Breast epithelium (tissue), 4 donors: ENCODE results near the gene GANAB. TPM values are rescaled to one million over a fixed set of nuclear protein-coding genes. Genes with fewer than 3 reads are reported as not detected.

Source experiments
- DNase-seq, 2 donors: peaks; one replicate each; pipeline ENCODE4 v3.0.0-alpha.2; 2019; ENCODE audit warnings: low spot score in 2 of 2
- H3K27ac ChIP-seq, 2 donors: fragments of 200-600 bp; sonication (generic) in 1 of 2; one replicate each; pipeline ENCODE4 v1.5.1; 2016 to 2019; ENCODE audit warnings: mild to moderate bottlenecking in 1 of 2
- H3K27me3 ChIP-seq, 2 donors: fragments of 200-600 bp; sonication (generic) in 1 of 2; one replicate each; pipeline versions ENCODE4 v1.5.1 to v1.6.0; 2017 to 2019; ENCODE audit warnings: control low read depth in 1 of 2, mild to moderate bottlenecking in 1 of 2
- H3K36me3 ChIP-seq: fragments of 200-600 bp; one replicate; pipeline ENCODE4 v1.5.1; 2019
- H3K4me1 ChIP-seq, 2 donors: fragments of 200-600 bp; sonication (generic); one replicate each; pipeline ENCODE4 v1.5.1; 2016 to 2019; ENCODE audit warnings: control low read depth in 1 of 2
- H3K4me3 ChIP-seq, 3 donors: fragments of 200-600 bp; sonication (generic); 1 replicate in 2 of 3; 2 replicates in 1 of 3; pipeline ENCODE4 v1.5.1; 2016 to 2019; ENCODE audit warnings: mild to moderate bottlenecking in 3 of 3, moderate library complexity in 2 of 3
- H3K9me3 ChIP-seq, 2 donors: fragments of 200-600 bp; sonication (generic) in 1 of 2; one replicate each; pipeline ENCODE4 v1.5.1; 2016 to 2019; ENCODE audit warnings: control low read depth in 1 of 2
- POLR2A ChIP-seq: fragments of 450-650 bp; IDR thresholded peaks from one replicate; pipeline ENCODE4 v1.6.1; 2016; ENCODE audit warnings: antibody characterized with exemption, mild to moderate bottlenecking, moderate library complexity
- POLR2AphosphoS5 ChIP-seq, 3 donors: sonication (generic); formaldehyde crosslinking; IDR thresholded peaks; one replicate each; pipeline ENCODE4 v1.6.1; 2017; ENCODE audit warnings: antibody characterized with exemption in 3 of 3
- intact Hi-C: fragments of 100-400 bp; cut with DNase I; formaldehyde crosslinking; loops from one replicate; pipeline ENCODE4 v1.15.1; 2023; ENCODE audit warnings: low total_unique reads
- total RNA-seq, 3 donors: library from RNA; depleted of rRNA; stranded (reverse); fragments of >200 nt; gene quantifications; one replicate each; pipeline ENCODE4 v1.1.0, GENCODE V29; 2016
- TF ChIP-seq, protein P1 (sequence below), 3 donors: fragments of 450-650 bp; IDR thresholded peaks; one replicate each; pipeline ENCODE4 v1.5.1; 2016 to 2017; ENCODE audit warnings: antibody characterized with exemption in 3 of 3, mild to moderate bottlenecking in 3 of 3, moderate library complexity in 3 of 3

The GANAB gene
- total RNA-seq, 3 donors from 2014 or later, result 114 to 116 (median 116) TPM

DNA sequence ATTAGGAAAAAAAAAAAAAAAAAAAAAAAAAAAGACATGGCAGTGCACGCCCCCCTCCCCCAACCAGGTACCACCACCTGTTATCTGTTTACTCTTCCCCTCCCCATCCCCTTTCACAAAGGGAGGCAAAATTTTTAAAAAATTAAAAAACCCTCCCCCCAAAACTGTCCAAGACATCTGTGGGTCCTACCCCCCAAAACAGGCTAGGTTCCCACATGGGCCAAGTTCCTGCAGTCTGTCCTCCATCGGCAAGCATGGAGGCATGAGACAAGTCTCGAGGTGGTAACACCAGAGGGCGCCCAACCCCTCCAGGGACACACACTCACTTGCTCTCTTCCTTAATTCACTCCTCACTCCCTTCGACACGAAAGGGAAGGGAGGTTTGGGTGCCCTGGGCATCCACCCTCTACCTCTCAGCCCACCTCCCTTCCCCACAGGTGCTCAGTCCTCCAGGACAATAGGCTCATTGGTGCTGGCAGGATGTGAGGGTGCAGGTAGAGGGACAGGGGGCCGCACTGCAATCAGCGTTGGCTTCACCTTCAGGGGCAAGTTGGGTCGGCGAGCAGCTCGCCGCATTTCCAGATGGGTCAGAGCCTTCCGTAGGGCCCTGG is 52.9 kb downstream of the GANAB start:
- Histone ChIP-seq H3K27ac (peak overlapping the region in 1 of 2 donors; percentile 48), H3K9me3 (no peaks in the 10 kb centered on the region), H3K4me1 (peaks cover 0 to 20% of the 10 kb centered on the region in 2 donors), H3K36me3 (peaks cover 15% of the 10 kb centered on the region), H3K4me3 (no peak overlapping the region), H3K27me3 (no peaks in the 10 kb centered on the region)
- DNase-seq, result peak in 1 of 2 donors; percentile 73
- TF ChIP-seq POLR2A (no peak), POLR2AphosphoS5 (IDR thresholded peaks at IDR 0.05) (peak in 2 of 3 donors; percentile 20 to 32)
- TF ChIP-seq, protein P1, sequence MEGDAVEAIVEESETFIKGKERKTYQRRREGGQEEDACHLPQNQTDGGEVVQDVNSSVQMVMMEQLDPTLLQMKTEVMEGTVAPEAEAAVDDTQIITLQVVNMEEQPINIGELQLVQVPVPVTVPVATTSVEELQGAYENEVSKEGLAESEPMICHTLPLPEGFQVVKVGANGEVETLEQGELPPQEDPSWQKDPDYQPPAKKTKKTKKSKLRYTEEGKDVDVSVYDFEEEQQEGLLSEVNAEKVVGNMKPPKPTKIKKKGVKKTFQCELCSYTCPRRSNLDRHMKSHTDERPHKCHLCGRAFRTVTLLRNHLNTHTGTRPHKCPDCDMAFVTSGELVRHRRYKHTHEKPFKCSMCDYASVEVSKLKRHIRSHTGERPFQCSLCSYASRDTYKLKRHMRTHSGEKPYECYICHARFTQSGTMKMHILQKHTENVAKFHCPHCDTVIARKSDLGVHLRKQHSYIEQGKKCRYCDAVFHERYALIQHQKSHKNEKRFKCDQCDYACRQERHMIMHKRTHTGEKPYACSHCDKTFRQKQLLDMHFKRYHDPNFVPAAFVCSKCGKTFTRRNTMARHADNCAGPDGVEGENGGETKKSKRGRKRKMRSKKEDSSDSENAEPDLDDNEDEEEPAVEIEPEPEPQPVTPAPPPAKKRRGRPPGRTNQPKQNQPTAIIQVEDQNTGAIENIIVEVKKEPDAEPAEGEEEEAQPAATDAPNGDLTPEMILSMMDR (IDR thresholded peaks at IDR 0.05), result peak in 2 of 3 donors; percentile 26 to 41
- intact Hi-C loops, result no loop called here

- H3K4me1 ChIP-seq, result peaks cover 0 to 20% of the 10 kb centered on the region in 2 donors
- H3K36me3 ChIP-seq, result peaks cover 15% of the 10 kb centered on the region
- peak overlapping the region; percentile 97 to 98 for H3K27ac ChIP-seq
- TF ChIP-seq POLR2A, result no peak
- no peak for TF ChIP-seq POLR2AphosphoS5 (IDR thresholded peaks at IDR 0.05)
- TF ChIP-seq, protein P1 (IDR thresholded peaks at IDR 0.05), result no peak
- H3K27me3 ChIP-seq, result no peaks in the 10 kb centered on the region
- H3K9me3 ChIP-seq, result no peaks in the 10 kb centered on the region
- intact Hi-C loops, result no loop called here
- H3K4me3 ChIP-seq, result no peak overlapping the region
- DNase-seq, result no peak
These were observed 53.4 kb downstream of the GANAB start for GRCh38 chr11:62592989-62593421.

- H3K27me3 ChIP-seq, result no peaks in the 10 kb centered on the region
- H3K27ac ChIP-seq, result peak overlapping the region; percentile 97 to 98
- peak overlapping the region; percentile 78 to 86 (median 80) for H3K4me3 ChIP-seq
- TF ChIP-seq POLR2AphosphoS5 (IDR thresholded peaks at IDR 0.05) (no peak), POLR2A (no peak)
- TF ChIP-seq, protein P1 (IDR thresholded peaks at IDR 0.05), result no peak
- no peak for DNase-seq
- peaks cover 0 to 20% of the 10 kb centered on the region in 2 donors for H3K4me1 ChIP-seq
- H3K36me3 ChIP-seq, result peaks cover 9% of the 10 kb centered on the region
- intact Hi-C loops, result no loop called here
- H3K9me3 ChIP-seq, result no peaks in the 10 kb centered on the region
These were observed 54.1 kb downstream of the GANAB start for GRCh38 chr11:62592146-62592815.

DNA sequence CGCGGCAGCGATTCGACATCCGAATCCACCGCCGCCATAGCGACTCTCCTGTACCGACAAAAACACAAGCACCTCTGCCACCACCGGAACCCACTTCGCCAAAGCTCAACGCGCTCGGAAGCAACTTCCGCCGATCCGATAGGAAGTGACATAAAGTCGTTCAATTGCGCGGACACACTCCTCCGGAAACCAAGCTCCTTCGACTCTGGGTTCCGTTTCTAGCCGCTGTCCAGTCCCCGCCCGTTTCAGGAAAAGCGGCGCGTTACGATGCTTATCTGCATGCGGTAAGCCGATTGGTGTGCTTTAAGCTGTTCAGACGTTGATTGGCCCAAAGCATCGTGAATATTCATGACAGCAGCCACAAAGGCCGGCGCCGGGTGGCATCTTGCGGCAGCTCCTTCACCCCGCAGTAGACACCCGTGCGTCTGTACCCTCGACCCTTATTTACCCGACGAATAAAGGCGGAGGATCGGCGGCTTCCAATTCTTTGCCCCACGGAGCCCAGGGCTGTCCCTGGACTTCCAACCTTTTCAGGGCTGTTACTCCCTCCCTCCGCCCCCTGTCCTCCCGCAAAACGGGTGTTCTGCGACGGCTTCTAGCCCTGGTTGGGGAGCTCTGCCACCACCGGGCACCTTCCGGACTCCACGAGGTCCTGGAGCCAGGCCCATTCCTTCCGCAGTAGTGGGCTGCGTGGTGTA is 54.8 kb downstream of the GANAB start, which contains the start of gene TUT1:
Gene TUT1, minus strand, starts transcription at position 76 of the 698 bp plus-strand sequence. Its CDS starts 38 bp downstream, at position 38.
- Histone ChIP-seq H3K4me1 (peaks cover 0 to 20% of the 10 kb centered on the region in 2 donors), H3K27ac (peak within 1 kb of the TSS; percentile 97 to 98), H3K27me3 (no peaks in the 10 kb centered on the region), H3K36me3 (peaks cover 9% of the 10 kb centered on the region), H3K9me3 (no peaks in the 10 kb centered on the region), H3K4me3 (peak within 1 kb of the TSS; percentile 78 to 86 (median 80))
- intact Hi-C loops, result no loop called here
- TF ChIP-seq POLR2A, result peak; percentile 75
- TF ChIP-seq, protein P1 (IDR thresholded peaks at IDR 0.05), result peak in 1 of 3 donors; percentile 10
- peak; percentile 95 to 99 (median 99) for TF ChIP-seq POLR2AphosphoS5 (IDR thresholded peaks at IDR 0.05)
- DNase-seq, result peak; percentile 97 to 99
